Activated T-cell treated with anti-CD3 and anti-CD28 coated beads for 4 hours (primary cell): ENCODE measurements around the gene ZNF784.
A peak's percentile ranks its signal among the peaks of the same experiment; 100 is the strongest.

Experiments used
- DNase-seq: peaks from one replicate; pipeline ENCODE4 v3.0.0-alpha.2; 2020

Gene ZNF784

GRCh38 chr19:55642153-55643002 is 18.0 kb upstream of the ZNF784 start:
- no peak for DNase-seq

- no peak for DNase-seq
Observed at GRCh38 chr19:55641426-55642152, 17.2 kb upstream of the ZNF784 start.

GRCh38 chr19:55640577-55641425 is 16.4 kb upstream of the ZNF784 start, which contains the start of gene ZNF580:
Gene ZNF580 (plus strand): TSS chr19:55641002. CDS start chr19:55642509, 1,507 bp downstream.
- peak; percentile 44 for DNase-seq

GRCh38 chr19:55640043-55640576 is 15.7 kb upstream of the ZNF784 start:
- peak; percentile 44 for DNase-seq

GRCh38 chr19:55638864-55639359 is 14.5 kb upstream of the ZNF784 start:
- peak; percentile 43 for DNase-seq

GRCh38 chr19:55637534-55637933 is 13.2 kb upstream of the ZNF784 start:
- DNase-seq: no peak

- DNase-seq: no peak
Observed at GRCh38 chr19:55636723-55637122, 12.4 kb upstream of the ZNF784 start.

GRCh38 chr19:55635856-55636440 is 11.6 kb upstream of the ZNF784 start:
- no peak for DNase-seq

- no peak for DNase-seq
Observed at GRCh38 chr19:55635334-55635717, 11.0 kb upstream of the ZNF784 start.

- no peak for DNase-seq
Observed at GRCh38 chr19:55633861-55634260, 9.5 kb upstream of the ZNF784 start.

- peak; percentile 92 for DNase-seq
Observed at GRCh38 chr19:55632463-55632834, 8.1 kb upstream of the ZNF784 start.

GRCh38 chr19:55626350-55626749 is 2.0 kb upstream of the ZNF784 start:
- DNase-seq: peak; percentile 50

- no peak for DNase-seq
Observed at GRCh38 chr19:55625004-55625326, 599 bp upstream of the ZNF784 start.

- no peak for DNase-seq
Observed at GRCh38 chr19:55623561-55623960, 805 bp downstream of the ZNF784 start.

GRCh38 chr19:55623130-55623529 is 1.2 kb downstream of the ZNF784 start:
- DNase-seq: no peak

- DNase-seq: no peak
Observed at GRCh38 chr19:55622242-55622969, 2.0 kb downstream of the ZNF784 start.

GRCh38 chr19:55621673-55622231 is 2.6 kb downstream of the ZNF784 start:
- DNase-seq: no peak

GRCh38 chr19:55621205-55621672 is 3.1 kb downstream of the ZNF784 start:
- no peak for DNase-seq

- no peak for DNase-seq
Observed at GRCh38 chr19:55620410-55621204, 3.8 kb downstream of the ZNF784 start.

- no peak for DNase-seq
Observed at GRCh38 chr19:55619286-55619685, 5.1 kb downstream of the ZNF784 start.
